ES-I3 (cell line): ENCODE data around the gene ZNF277.
A peak's percentile ranks its signal among the peaks of the same experiment; 100 is the strongest.

Experiments used
- H3K36me3 ChIP-seq: 2 replicates; pipeline ENCODE4 v1.6.1; 2013; ENCODE audit warnings: mild to moderate bottlenecking, low read length, control low read depth, moderate library complexity; ENCODE audit not compliant: insufficient read depth
- H3K4me1 ChIP-seq: 2 replicates; pipeline ENCODE4 v1.6.1; 2013; ENCODE audit warnings: mild to moderate bottlenecking, control low read depth, low read length; ENCODE audit not compliant: insufficient read depth
- H3K9ac ChIP-seq: 2 replicates; pipeline ENCODE4 v1.6.1; 2013; ENCODE audit warnings: low read depth, mild to moderate bottlenecking, low read length, moderate library complexity
- H3K9me3 ChIP-seq: 2 replicates; pipeline ENCODE4 v1.6.1; 2013; ENCODE audit warnings: mild to moderate bottlenecking, low read length, moderate library complexity; ENCODE audit not compliant: control insufficient read depth, insufficient read depth

The ZNF277 gene

GRCh38 chr7:112206238-112206990 is at the start of gene ZNF277, which contains the start of gene DOCK4:
ZNF277 (plus strand) TSS chr7:112206695; CDS start chr7:112206717, 22 bp downstream.
DOCK4 (minus strand) TSS chr7:112206399; CDS start chr7:112206138, 261 bp downstream.
- Histone ChIP-seq H3K36me3 (no peaks in the 10 kb centered on the region), H3K4me1 (peaks cover 6% of the 10 kb centered on the region; the same call in 1 of the 2 replicates), H3K9ac (peak within 1 kb of the TSS; percentile 97), H3K9me3 (no peaks in the 10 kb centered on the region)

- H3K9ac ChIP-seq, result no peak overlapping the region
- H3K4me1 ChIP-seq, result peaks cover 26% of the 10 kb centered on the region
- no peaks in the 10 kb centered on the region for H3K9me3 ChIP-seq
- H3K36me3 ChIP-seq, result no peaks in the 10 kb centered on the region
Measured at GRCh38 chr7:112157072-112157471, 49.4 kb upstream of the ZNF277 start.

- no peak overlapping the region for H3K9ac ChIP-seq
- peaks cover 41% of the 10 kb centered on the region for H3K4me1 ChIP-seq
- H3K9me3 ChIP-seq, result no peaks in the 10 kb centered on the region
- H3K36me3 ChIP-seq, result no peaks in the 10 kb centered on the region
Measured at GRCh38 chr7:112159351-112159750, 47.1 kb upstream of the ZNF277 start.

- no peak overlapping the region for H3K9ac ChIP-seq
- H3K36me3 ChIP-seq, result no peaks in the 10 kb centered on the region
- H3K9me3 ChIP-seq, result no peaks in the 10 kb centered on the region
- peaks cover 36% of the 10 kb centered on the region for H3K4me1 ChIP-seq
Measured at GRCh38 chr7:112160130-112160770, 46.2 kb upstream of the ZNF277 start.

GRCh38 chr7:112160771-112161150 is 45.7 kb upstream of the ZNF277 start:
- H3K9ac ChIP-seq, result no peak overlapping the region
- H3K36me3 ChIP-seq, result no peaks in the 10 kb centered on the region
- peaks cover 36% of the 10 kb centered on the region for H3K4me1 ChIP-seq
- H3K9me3 ChIP-seq, result no peaks in the 10 kb centered on the region

- H3K36me3 ChIP-seq, result no peaks in the 10 kb centered on the region
- H3K4me1 ChIP-seq, result peaks cover 36% of the 10 kb centered on the region
- no peaks in the 10 kb centered on the region for H3K9me3 ChIP-seq
- H3K9ac ChIP-seq, result no peak overlapping the region
Measured at GRCh38 chr7:112161253-112162141, 45.0 kb upstream of the ZNF277 start.

GRCh38 chr7:112162142-112162766 is 44.2 kb upstream of the ZNF277 start:
- Histone ChIP-seq H3K9me3 (no peaks in the 10 kb centered on the region), H3K9ac (no peak overlapping the region), H3K4me1 (peaks cover 36% of the 10 kb centered on the region), H3K36me3 (no peaks in the 10 kb centered on the region)

- H3K4me1 ChIP-seq, result peaks cover 36% of the 10 kb centered on the region
- H3K9me3 ChIP-seq, result no peaks in the 10 kb centered on the region
- no peaks in the 10 kb centered on the region for H3K36me3 ChIP-seq
- H3K9ac ChIP-seq, result no peak overlapping the region
Measured at GRCh38 chr7:112162784-112163506, 43.5 kb upstream of the ZNF277 start.

- Histone ChIP-seq H3K4me1 (peaks cover 14% of the 10 kb centered on the region), H3K36me3 (no peaks in the 10 kb centered on the region), H3K9me3 (no peaks in the 10 kb centered on the region), H3K9ac (no peak overlapping the region)
Measured at GRCh38 chr7:112167147-112167546, 39.3 kb upstream of the ZNF277 start.

- Histone ChIP-seq H3K9ac (no peak overlapping the region), H3K36me3 (no peaks in the 10 kb centered on the region), H3K9me3 (no peaks in the 10 kb centered on the region), H3K4me1 (no peaks in the 10 kb centered on the region)
Measured at GRCh38 chr7:112168915-112169314, 37.6 kb upstream of the ZNF277 start.

GRCh38 chr7:112171673-112172072 is 34.8 kb upstream of the ZNF277 start:
- Histone ChIP-seq H3K4me1 (no peaks in the 10 kb centered on the region), H3K9me3 (no peaks in the 10 kb centered on the region), H3K36me3 (no peaks in the 10 kb centered on the region), H3K9ac (no peak overlapping the region)

GRCh38 chr7:112172870-112173567 is 33.5 kb upstream of the ZNF277 start:
- H3K9me3 ChIP-seq, result no peaks in the 10 kb centered on the region
- H3K9ac ChIP-seq, result no peak overlapping the region
- no peaks in the 10 kb centered on the region for H3K36me3 ChIP-seq
- no peaks in the 10 kb centered on the region; the same call in 1 of the 2 replicates for H3K4me1 ChIP-seq

GRCh38 chr7:112173568-112173905 is 33.0 kb upstream of the ZNF277 start:
- H3K36me3 ChIP-seq, result no peaks in the 10 kb centered on the region
- no peak overlapping the region for H3K9ac ChIP-seq
- H3K9me3 ChIP-seq, result no peaks in the 10 kb centered on the region
- H3K4me1 ChIP-seq, result no peaks in the 10 kb centered on the region; the same call in 1 of the 2 replicates
